Measurements from ENCODE around the gene PRKG1. TPM values are rescaled to one million over a fixed set of nuclear protein-coding genes. Genes with fewer than 3 reads are reported as not detected.
"Not testable (repeated sequence)": the region's sequence is repeated elsewhere in the genome, so short reads cannot be mapped to it uniquely, and the experiment has no call there.

Gene PRKG1
- total RNA-seq, 2 donors from 2014 or later: 1.3 to 2.7 TPM

GRCh38 chr10:51270936-51271530, 196.7 kb downstream of the PRKG1 start:
- TF ChIP-seq CTCF (conservative IDR thresholded peaks at IDR 0.05): no peak

GRCh38 chr10:51272099-51272498, 197.8 kb downstream of the PRKG1 start:
- H3K27me3 Mint-ChIP-seq (ENCODE audit: insufficient read depth); H3K4me1 ChIP-seq (ENCODE audit: control insufficient read depth, insufficient read depth, low read length); H3K36me3 ChIP-seq (ENCODE audit: control insufficient read depth, insufficient read depth, low read length); H3K9me3 ChIP-seq (ENCODE audit: control insufficient read depth, low read length); H3K4me3 Mint-ChIP-seq; H3K36me3 Mint-ChIP-seq (ENCODE audit: low read depth); H3K9ac ChIP-seq (ENCODE audit: extremely low read depth, low read length, poor library complexity, severe bottlenecking); H3K27me3 ChIP-seq (ENCODE audit: control insufficient read depth, insufficient read depth, low read length, poor library complexity, severe bottlenecking); H3K27ac Mint-ChIP-seq; H3K4me1 Mint-ChIP-seq; DNase-seq; H3K4me3 ChIP-seq (ENCODE audit: low read length); H3K27ac ChIP-seq (ENCODE audit: low read depth, low read length): not testable (repeated sequence)
- peaks cover 27% of the 10 kb centered on the region for H3K9me3 Mint-ChIP-seq
- 84 to 100% methylated on average over 1 to 2 of the region's 2 CpGs for WGBS, 2 experiments (ENCODE audit: insufficient coverage in 1 of 2, insufficient read length in 1 of 2)

More at GRCh38 chr10:51270936-51271530, 196.7 kb downstream of the PRKG1 start:
- Mint-ChIP-seq H3K27ac (no peak overlapping the region), H3K36me3 (ENCODE audit: low read depth) (peaks cover 6% of the 10 kb centered on the region), H3K4me1 (peaks cover 2% of the 10 kb centered on the region), H3K9me3 (peaks cover 21% of the 10 kb centered on the region), H3K27me3 (ENCODE audit: insufficient read depth) (no peaks in the 10 kb centered on the region), H3K4me3 (no peak overlapping the region)
- WGBS, 2 experiments (ENCODE audit: insufficient coverage in 1 of 2, insufficient read length in 1 of 2): 95% methylated on average over 1 of the region's 2 CpGs; no CpG with 5 or more reads in 1 of the 2 experiments
- H3K4me3 ChIP-seq (ENCODE audit: low read length): no peak overlapping the region
- H3K27ac ChIP-seq (ENCODE audit: low read depth, low read length): no peak overlapping the region
- no peaks in the 10 kb centered on the region for H3K4me1 ChIP-seq (ENCODE audit: control insufficient read depth, insufficient read depth, low read length)
- H3K9ac ChIP-seq (ENCODE audit: extremely low read depth, low read length, poor library complexity, severe bottlenecking): no peak overlapping the region
- DNase-seq: no peak
- no peaks in the 10 kb centered on the region for H3K36me3 ChIP-seq (ENCODE audit: control insufficient read depth, insufficient read depth, low read length)
- H3K27me3 ChIP-seq (ENCODE audit: control insufficient read depth, insufficient read depth, low read length, poor library complexity, severe bottlenecking): no peaks in the 10 kb centered on the region
- no peaks in the 10 kb centered on the region for H3K9me3 ChIP-seq (ENCODE audit: control insufficient read depth, low read length)

- H3K4me1 ChIP-seq (ENCODE audit: control insufficient read depth, insufficient read depth, low read length): no peaks in the 10 kb centered on the region
- H3K9me3 Mint-ChIP-seq: peaks cover 30% of the 10 kb centered on the region
- peaks cover 6% of the 10 kb centered on the region for H3K36me3 Mint-ChIP-seq (ENCODE audit: low read depth)
- no peak for DNase-seq
- 97 to 100% methylated on average over 1 of the region's 1 CpG for WGBS, 2 experiments (ENCODE audit: insufficient coverage in 1 of 2, insufficient read length in 1 of 2)
- no peaks in the 10 kb centered on the region for H3K4me1 Mint-ChIP-seq
- no peak overlapping the region for H3K4me3 ChIP-seq (ENCODE audit: low read length)
- H3K9me3 ChIP-seq (ENCODE audit: control insufficient read depth, low read length): no peaks in the 10 kb centered on the region
- H3K27me3 ChIP-seq (ENCODE audit: control insufficient read depth, insufficient read depth, low read length, poor library complexity, severe bottlenecking): no peaks in the 10 kb centered on the region
- no peak overlapping the region for H3K4me3 Mint-ChIP-seq
- no peaks in the 10 kb centered on the region for H3K27me3 Mint-ChIP-seq (ENCODE audit: insufficient read depth)
- no peak overlapping the region for H3K27ac ChIP-seq (ENCODE audit: low read depth, low read length)
- no peak overlapping the region for H3K9ac ChIP-seq (ENCODE audit: extremely low read depth, low read length, poor library complexity, severe bottlenecking)
- no peaks in the 10 kb centered on the region for H3K36me3 ChIP-seq (ENCODE audit: control insufficient read depth, insufficient read depth, low read length)
- no peak for TF ChIP-seq CTCF (conservative IDR thresholded peaks at IDR 0.05)
- no peak overlapping the region for H3K27ac Mint-ChIP-seq
Measured at GRCh38 chr10:51272555-51272954, 198.3 kb downstream of the PRKG1 start.

GRCh38 chr10:51273574-51273973, 199.3 kb downstream of the PRKG1 start:
- H3K4me3 Mint-ChIP-seq: no peak overlapping the region
- Histone ChIP-seq H3K27me3 (ENCODE audit: control insufficient read depth, insufficient read depth, low read length, poor library complexity, severe bottlenecking) (no peaks in the 10 kb centered on the region), H3K9ac (ENCODE audit: extremely low read depth, low read length, poor library complexity, severe bottlenecking) (no peak overlapping the region), H3K27ac (ENCODE audit: low read depth, low read length) (no peak overlapping the region), H3K4me1 (ENCODE audit: control insufficient read depth, insufficient read depth, low read length) (no peaks in the 10 kb centered on the region), H3K9me3 (ENCODE audit: control insufficient read depth, low read length) (no peaks in the 10 kb centered on the region), H3K4me3 (ENCODE audit: low read length) (no peak overlapping the region), H3K36me3 (ENCODE audit: control insufficient read depth, insufficient read depth, low read length) (no peaks in the 10 kb centered on the region)
- H3K9me3 Mint-ChIP-seq: peaks cover 20% of the 10 kb centered on the region
- no peaks in the 10 kb centered on the region for H3K4me1 Mint-ChIP-seq
- WGBS, 2 experiments (ENCODE audit: insufficient coverage in 1 of 2, insufficient read length in 1 of 2): 95 to 97% methylated on average over 5 of the region's 5 CpGs
- H3K27me3 Mint-ChIP-seq (ENCODE audit: insufficient read depth): no peaks in the 10 kb centered on the region
- peaks cover 4% of the 10 kb centered on the region for H3K36me3 Mint-ChIP-seq (ENCODE audit: low read depth)
- no peak overlapping the region for H3K27ac Mint-ChIP-seq
- no peak for TF ChIP-seq CTCF (conservative IDR thresholded peaks at IDR 0.05)
- no peak for DNase-seq

DNA sequence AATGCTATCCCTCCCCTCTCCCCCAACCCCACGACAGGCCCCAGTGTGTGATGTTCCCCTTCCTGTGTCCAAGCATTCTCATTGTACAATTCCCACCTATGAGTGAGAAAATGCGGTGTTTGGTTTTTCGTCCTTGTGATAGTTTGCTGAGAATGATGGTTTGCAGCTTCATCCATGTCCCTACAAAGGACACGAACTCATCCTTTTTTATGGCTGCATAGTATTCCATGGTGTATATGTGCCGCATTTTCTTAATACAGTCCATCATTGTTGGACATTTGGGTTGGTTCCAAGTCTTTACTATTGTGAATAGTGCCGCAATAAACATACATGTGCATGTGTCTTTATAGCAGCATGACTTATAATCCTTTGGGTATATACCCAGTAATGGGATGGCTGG, 201.8 kb downstream of the PRKG1 start:
- not testable (repeated sequence) for H3K4me3 ChIP-seq (ENCODE audit: low read length); H3K27me3 Mint-ChIP-seq (ENCODE audit: insufficient read depth); H3K9ac ChIP-seq (ENCODE audit: extremely low read depth, low read length, poor library complexity, severe bottlenecking); DNase-seq; H3K27ac Mint-ChIP-seq; H3K4me1 Mint-ChIP-seq; H3K36me3 Mint-ChIP-seq (ENCODE audit: low read depth); H3K9me3 ChIP-seq (ENCODE audit: control insufficient read depth, low read length); H3K36me3 ChIP-seq (ENCODE audit: control insufficient read depth, insufficient read depth, low read length); H3K27me3 ChIP-seq (ENCODE audit: control insufficient read depth, insufficient read depth, low read length, poor library complexity, severe bottlenecking); H3K4me1 ChIP-seq (ENCODE audit: control insufficient read depth, insufficient read depth, low read length); H3K27ac ChIP-seq (ENCODE audit: low read depth, low read length); H3K4me3 Mint-ChIP-seq
- WGBS, 2 experiments (ENCODE audit: insufficient coverage in 1 of 2, insufficient read length in 1 of 2): 90 to 95% methylated on average over 2 to 4 of the region's 6 CpGs
- peaks cover 21% of the 10 kb centered on the region for H3K9me3 Mint-ChIP-seq
